HG03575 (cell line): Measurements from ENCODE around the gene SLCO3A1.

ENCODE experiments used
- ATAC-seq: cut with Tn5 transposase; IDR thresholded peaks from one replicate; pipeline ENCODE4 v1.9.1; 2021; ENCODE audit not compliant: unreplicated experiment, insufficient number of reproducible peaks, low FRiP score; ENCODE audit errors: extremely low read depth

The SLCO3A1 gene

DNA sequence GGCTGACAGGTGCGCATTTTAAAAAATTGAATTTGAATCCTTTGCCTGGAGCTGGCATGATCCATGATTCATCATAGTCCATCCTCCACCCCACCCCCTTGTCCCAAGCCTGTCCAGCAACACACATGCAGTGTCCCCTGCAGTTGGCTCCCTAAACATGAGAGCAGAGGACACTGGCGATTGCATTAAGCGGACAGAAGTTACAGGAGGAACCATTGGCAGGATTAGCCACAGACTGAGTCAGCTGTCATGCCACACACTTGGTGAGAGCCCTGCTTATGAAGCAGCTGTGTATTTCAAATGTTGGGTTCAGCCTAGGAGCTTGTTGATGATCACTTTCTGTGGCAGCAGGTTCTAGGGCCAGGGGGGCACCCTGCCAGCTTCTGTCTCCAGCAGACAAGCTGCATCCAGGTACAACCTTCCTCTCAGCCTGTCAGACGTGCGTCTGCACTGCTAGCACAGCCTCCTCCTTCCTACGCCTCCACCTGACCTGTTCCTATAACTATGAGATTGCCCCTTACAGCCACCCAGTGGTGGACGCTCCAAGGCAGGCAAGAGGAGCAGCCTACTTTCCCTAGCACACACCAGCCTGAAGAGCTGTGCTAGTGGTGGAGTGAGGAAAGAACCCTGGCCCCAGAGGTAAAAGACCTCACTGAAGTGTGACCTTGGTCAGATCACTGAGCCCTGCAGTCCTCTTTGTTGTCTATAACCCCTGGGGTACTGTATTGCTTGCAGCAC is 121.9 kb downstream of the SLCO3A1 start:
- ATAC-seq, result no peak

GRCh38 chr15:91976966-91977365 is 123.5 kb downstream of the SLCO3A1 start:
- ATAC-seq, result no peak

- no peak for ATAC-seq
Observed at GRCh38 chr15:91980502-91981267, 127.2 kb downstream of the SLCO3A1 start.

- no peak for ATAC-seq
Observed at GRCh38 chr15:91981821-91982800, 128.6 kb downstream of the SLCO3A1 start.

- ATAC-seq, result no peak
Observed at GRCh38 chr15:91983729-91984340, 130.3 kb downstream of the SLCO3A1 start.

DNA sequence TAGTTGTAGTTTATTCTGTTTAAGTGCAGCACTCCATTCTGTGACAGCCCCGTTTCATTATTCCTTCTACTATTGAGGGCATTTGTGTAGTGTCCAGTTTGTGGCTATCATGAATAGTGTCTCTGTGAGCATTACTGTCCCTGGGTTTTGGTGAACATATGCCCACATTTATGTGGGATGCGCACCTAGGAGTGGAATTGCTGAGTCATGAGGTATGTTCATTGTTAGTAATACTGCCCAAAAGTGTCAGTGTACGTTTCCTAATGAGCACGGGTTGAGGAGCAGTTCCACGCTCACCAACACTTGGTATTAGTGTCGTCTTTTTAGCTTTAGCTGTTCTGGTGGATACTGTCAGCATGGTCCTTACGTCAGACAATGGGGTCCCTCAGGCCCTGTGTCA is 131.8 kb downstream of the SLCO3A1 start:
- no peak for ATAC-seq

DNA sequence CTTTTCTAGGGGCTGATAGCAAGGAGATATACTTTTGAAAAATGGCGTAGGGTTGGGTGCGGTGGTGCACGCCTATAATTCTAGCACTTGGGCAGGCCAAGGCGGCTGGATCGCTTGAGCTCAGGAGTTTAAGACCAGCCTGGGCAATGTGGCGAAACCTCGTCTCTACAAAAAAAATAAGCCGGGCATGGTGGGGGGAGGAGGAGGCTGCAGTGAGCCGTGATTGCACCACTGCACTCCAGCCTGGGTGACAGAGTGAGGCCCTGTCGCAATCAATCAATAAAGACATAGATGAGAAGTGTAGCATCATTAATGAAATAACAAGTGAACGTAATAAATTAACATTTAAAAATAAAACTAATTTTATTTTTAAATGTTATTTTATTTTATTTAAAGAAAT is 134.6 kb downstream of the SLCO3A1 start:
- ATAC-seq, result no peak

DNA sequence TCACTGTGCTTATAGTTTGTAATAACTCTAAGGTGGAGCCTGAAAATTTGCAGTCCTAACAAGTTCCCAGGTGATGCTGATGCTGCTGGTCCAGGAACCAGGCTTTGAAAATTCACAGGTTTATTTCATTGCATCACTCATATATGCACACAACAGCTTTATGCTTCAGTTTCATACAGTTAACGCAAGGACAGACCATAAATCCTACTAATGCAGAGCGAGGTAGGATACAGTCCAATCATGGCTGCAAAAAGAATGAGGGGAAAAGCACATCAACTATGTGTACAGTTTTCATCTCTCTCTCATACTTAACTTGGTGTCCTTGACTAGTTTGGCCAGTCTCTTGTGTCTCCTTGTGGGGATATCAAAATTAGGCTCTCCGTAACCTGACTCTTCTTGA is 135.1 kb downstream of the SLCO3A1 start:
- no peak for ATAC-seq

GRCh38 chr15:91989821-91990220 is 136.3 kb downstream of the SLCO3A1 start:
- no peak for ATAC-seq

DNA sequence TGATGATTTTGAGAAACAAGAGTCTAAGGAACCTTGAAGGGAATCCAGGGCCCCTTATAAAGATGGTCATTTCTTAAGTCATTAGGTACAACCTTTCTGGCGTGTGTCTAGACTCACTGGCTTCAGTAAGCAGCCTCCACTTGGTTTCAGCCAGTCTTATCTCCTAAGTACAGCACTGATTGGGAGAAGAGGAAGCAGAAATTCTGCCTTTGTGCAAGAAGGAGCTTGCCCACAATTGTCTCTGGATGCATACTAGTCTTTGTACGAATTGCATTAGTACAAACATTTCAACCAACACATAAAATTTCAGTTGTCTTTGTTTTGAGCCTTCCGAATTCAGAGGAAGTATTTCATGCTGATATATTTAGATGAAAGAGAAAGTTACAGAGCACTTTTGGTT is 139.4 kb downstream of the SLCO3A1 start:
- ATAC-seq, result no peak

DNA sequence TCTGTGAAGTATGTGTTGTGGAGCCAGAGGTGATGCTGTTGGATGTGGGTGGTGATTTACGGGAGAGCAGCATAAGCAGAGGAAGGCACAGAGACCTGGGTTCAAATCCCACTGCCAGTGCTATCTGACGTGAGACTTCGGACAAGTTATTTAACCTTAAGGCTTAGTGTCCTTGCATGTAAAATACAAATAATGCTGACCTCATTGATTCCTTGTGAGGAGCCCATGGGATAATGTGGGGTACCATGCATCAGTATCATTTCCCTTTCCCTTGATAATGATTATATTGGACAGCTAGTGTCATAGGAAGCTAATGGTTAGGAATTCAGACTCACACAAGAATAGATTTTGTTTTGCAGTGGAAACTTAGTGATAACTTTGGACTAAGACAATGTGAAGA is 141.6 kb downstream of the SLCO3A1 start:
- ATAC-seq, result no peak

DNA sequence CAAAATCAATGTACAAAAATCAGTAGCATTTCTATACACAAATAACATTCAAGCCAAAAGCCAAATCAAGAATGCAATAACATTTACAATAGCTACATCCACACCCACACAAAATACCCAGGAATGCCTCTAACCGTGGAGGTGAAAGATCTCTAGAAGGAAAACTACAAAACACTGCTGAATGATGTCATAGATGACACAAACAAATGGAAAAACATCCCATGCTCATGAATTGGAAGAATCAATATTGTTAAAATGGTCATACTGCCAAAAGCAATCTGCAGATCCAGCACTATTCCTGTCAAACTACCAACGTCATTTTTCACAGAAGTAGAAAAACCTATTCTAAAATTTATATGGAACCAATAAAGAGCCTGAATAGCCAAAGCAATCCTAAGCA is 143.7 kb downstream of the SLCO3A1 start:
- ATAC-seq, result no peak

GRCh38 chr15:92000709-92001108 is 147.2 kb downstream of the SLCO3A1 start:
- ATAC-seq, result no peak

- ATAC-seq, result no peak
Observed at GRCh38 chr15:92001307-92001706, 147.8 kb downstream of the SLCO3A1 start.

GRCh38 chr15:92002666-92003065 is 149.2 kb downstream of the SLCO3A1 start:
- ATAC-seq, result no peak

DNA sequence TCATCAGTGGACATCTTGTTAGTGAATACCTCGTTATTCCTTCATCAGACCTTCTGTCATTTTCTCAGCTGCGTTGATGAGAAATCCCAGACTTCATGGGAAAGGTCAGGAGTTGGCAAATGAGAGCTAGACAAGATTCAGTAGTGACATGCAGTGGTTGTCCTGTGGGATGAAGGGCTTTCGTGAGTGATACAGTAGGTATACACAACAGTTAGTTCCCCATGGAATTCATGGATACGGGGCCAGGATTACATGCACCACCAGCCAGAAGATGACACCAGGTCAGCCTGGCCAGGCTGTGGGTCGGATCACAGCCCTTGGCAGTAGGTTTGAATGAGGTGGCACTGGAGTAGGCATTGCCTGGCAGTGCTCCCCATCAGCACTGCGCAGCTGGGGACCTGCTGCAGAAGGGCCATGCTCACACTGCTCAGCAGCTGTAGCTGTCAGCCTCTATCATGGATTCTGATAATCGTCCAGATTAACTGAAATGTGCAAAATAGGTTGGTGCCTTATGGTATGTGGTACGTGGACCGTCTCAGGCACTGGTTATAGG is 150.1 kb downstream of the SLCO3A1 start:
- ATAC-seq, result no peak

DNA sequence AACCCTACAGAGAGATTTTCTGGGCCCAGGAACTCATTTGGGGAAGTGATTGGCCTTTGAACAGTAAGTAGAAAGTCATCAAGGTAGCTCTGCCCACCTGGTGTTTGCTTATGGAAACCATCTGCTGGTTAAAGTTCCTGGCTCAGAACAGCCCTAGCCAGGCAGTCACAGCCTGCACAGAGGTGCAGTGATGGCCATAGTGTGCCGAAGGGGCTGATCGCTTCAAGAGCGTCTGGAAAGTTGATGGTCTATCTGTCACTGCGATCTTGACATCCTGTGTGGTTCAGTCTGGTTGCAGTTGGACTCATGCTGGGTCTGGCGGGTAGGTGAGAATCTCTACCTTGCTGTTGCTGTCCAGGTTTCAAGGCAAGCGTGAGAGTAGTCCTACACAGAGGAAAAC is 151.6 kb downstream of the SLCO3A1 start:
- ATAC-seq, result no peak

DNA sequence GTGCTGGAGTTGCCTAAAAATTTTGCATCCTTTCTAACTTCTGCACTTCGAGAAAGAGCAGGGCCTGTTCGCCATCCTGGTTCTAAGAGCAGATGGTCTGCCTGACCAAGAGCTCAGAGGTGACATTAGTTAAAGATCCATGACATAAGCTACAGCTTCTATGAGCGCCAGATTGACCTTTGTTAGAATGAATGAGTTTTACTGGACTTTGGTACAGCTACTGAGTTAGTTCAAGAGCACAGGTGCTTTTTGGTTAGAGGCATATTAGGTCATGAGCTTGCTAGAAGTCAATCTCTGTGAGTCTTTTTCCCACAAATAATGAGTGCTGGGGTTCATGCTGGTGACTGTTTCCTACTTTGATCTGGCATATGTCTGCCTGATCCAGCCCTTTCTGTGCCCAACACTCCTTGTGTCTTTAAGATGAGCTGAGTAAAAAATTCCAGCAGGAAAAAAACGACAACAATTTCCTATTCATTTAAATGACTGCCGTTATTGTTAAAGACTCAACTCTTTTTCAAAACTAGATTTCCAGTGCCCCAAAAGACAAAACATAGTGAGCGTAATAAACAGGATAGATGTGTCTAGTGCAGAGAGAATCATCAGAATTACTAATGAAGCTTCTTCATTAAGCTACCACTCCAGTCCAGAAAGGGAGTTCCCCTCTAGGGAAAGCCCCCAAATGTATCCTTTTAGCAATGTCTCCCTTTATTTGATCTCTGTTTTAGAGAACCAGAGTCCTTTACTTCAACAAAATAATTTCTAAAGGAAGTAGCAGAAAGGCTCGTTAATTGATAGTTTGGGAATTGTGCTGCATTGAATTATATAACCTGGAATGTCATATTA is 152.9 kb downstream of the SLCO3A1 start:
- ATAC-seq, result no peak
